Thyroid gland (tissue), 4 donors: ENCODE data around the gene PTPRB.

Experiments used
- CTCF ChIP-seq, 6 experiments: fragments of 200-600 bp in 3 of 6; fragments of 450-650 bp in 3 of 6; sonication (generic) in 3 of 6; IDR thresholded peaks; one replicate each; pipeline ENCODE4 v1.5.1; 2016 to 2019; ENCODE audit warnings: antibody characterized with exemption in 6 of 6, mild to moderate bottlenecking in 2 of 6, inconsistent platforms in 1 of 6, moderate library complexity in 1 of 6
- POLR2A ChIP-seq, 2 donors: fragments of 450-650 bp; IDR thresholded peaks; one replicate each; pipeline ENCODE4 v1.6.1; 2017; ENCODE audit warnings: antibody characterized with exemption in 2 of 2, mild to moderate bottlenecking in 2 of 2, moderate library complexity in 1 of 2

- TF ChIP-seq POLR2A (IDR thresholded peaks at IDR 0.05): no peak
- TF ChIP-seq CTCF (IDR thresholded peaks at IDR 0.05): no peak
These were observed 87.0 kb downstream of the PTPRB start for GRCh38 chr12:70550180-70550577.
